Activated naive CD4-positive, alpha-beta T cell treated with anti-CD3 and anti-CD28 coated beads for 36 hours (primary cell): Measurements from ENCODE around the gene ISG20L2. TPM values are rescaled to one million over a fixed set of nuclear protein-coding genes. Genes with fewer than 3 reads are reported as not detected.

Source experiments
- CTCF ChIA-PET: fragments of 350-600 bp; sonication (Branson Sonifier 250); formaldehyde crosslinking; loops from one replicate; lab custom pipeline; 2021; ENCODE audit warnings: antibody characterized with exemption; lab: Charles Lee
- DNase-seq: peaks from one replicate; pipeline ENCODE4 v3.0.0-alpha.2; 2020
- H3K27ac Mint-ChIP-seq: one replicate; pipeline ENCODE4 v1.8.0; 2021; ENCODE audit warnings: mild to moderate bottlenecking, mixed read lengths
- H3K27me3 Mint-ChIP-seq: one replicate; pipeline ENCODE4 v1.8.0; 2021; ENCODE audit warnings: low read depth, mixed read lengths
- H3K36me3 Mint-ChIP-seq: one replicate; pipeline ENCODE4 v1.8.0; 2021; ENCODE audit warnings: low read depth, mixed read lengths
- H3K4me1 Mint-ChIP-seq: one replicate; pipeline ENCODE4 v1.8.0; 2021; ENCODE audit warnings: low read depth, mixed read lengths
- H3K4me3 Mint-ChIP-seq: one replicate; pipeline ENCODE4 v1.8.0; 2021; ENCODE audit warnings: mild to moderate bottlenecking, moderate library complexity, mixed read lengths
- H3K9me3 Mint-ChIP-seq: one replicate; pipeline ENCODE4 v1.8.0; 2021; ENCODE audit warnings: mixed read lengths
- intact Hi-C: fragments of 100-400 bp; cut with micrococcal nuclease; formaldehyde crosslinking; loops from one replicate; pipeline ENCODE4 v1.15.1; 2023
- total RNA-seq, 2 experiments: library from RNA; stranded (reverse); gene quantifications; one replicate each; pipeline ENCODE4 v1.2.3, GENCODE V29; 2021

The ISG20L2 gene
- total RNA-seq, 2 experiments from 2014 or later: 24.8 to 28.7 TPM

- Mint-ChIP-seq H3K27ac (peak overlapping the region; percentile 32), H3K36me3 (peaks cover 64% of the 10 kb centered on the region), H3K27me3 (no peaks in the 10 kb centered on the region), H3K9me3 (no peaks in the 10 kb centered on the region), H3K4me1 (peaks cover 53% of the 10 kb centered on the region), H3K4me3 (no peak overlapping the region)
- CTCF ChIA-PET: interaction anchor here (1.1 kb wide), 1 partner anchor 19 kb away, joined by 3 read pairs; no protein-coding TSS in a partner anchor
- no peak for DNase-seq
- intact Hi-C loops: loop anchor here (10.0 kb wide), 1 partner anchor 240 kb away; the partner anchor contains the start of gene MEF2D
These were observed 16.3 kb upstream of the ISG20L2 start for GRCh38 chr1:156744786-156745419.

- Mint-ChIP-seq H3K9me3 (no peaks in the 10 kb centered on the region), H3K36me3 (peaks cover 60% of the 10 kb centered on the region), H3K4me1 (peaks cover 56% of the 10 kb centered on the region), H3K27me3 (no peaks in the 10 kb centered on the region), H3K27ac (peak overlapping the region; percentile 8), H3K4me3 (no peak overlapping the region)
- DNase-seq: no peak
- intact Hi-C loops: loop anchor here (10.0 kb wide), 1 partner anchor 240 kb away; the partner anchor contains the start of gene MEF2D
- CTCF ChIA-PET: interaction anchor here (1.0 to 1.2 kb wide), 2 partner anchors 12 to 18 kb away, joined by 3 to 4 read pairs; no protein-coding TSS in a partner anchor
These were observed 15.8 kb upstream of the ISG20L2 start for GRCh38 chr1:156744344-156744743.

GRCh38 chr1:156743367-156744302 lies 15.1 kb upstream of the ISG20L2 start:
- CTCF ChIA-PET: interaction anchor here (0.6 to 1.2 kb wide), 3 partner anchors 13 to 30 kb away, joined by 3 to 4 read pairs (median 3); no protein-coding TSS in a partner anchor
- no peak for DNase-seq
- Mint-ChIP-seq H3K4me1 (peaks cover 56% of the 10 kb centered on the region), H3K4me3 (no peak overlapping the region), H3K9me3 (no peaks in the 10 kb centered on the region), H3K27me3 (no peaks in the 10 kb centered on the region), H3K27ac (peak overlapping the region; percentile 72), H3K36me3 (peaks cover 58% of the 10 kb centered on the region)
- intact Hi-C loops: loop anchor here (10.0 kb wide), 1 partner anchor 239 kb away; the partner anchor contains the start of gene MEF2D

GRCh38 chr1:156742801-156743200 lies 14.2 kb upstream of the ISG20L2 start:
- intact Hi-C loops: loop anchor here (10.0 kb wide), 1 partner anchor 238 kb away; the partner anchor contains the start of gene MEF2D
- Mint-ChIP-seq H3K9me3 (no peaks in the 10 kb centered on the region), H3K36me3 (peaks cover 56% of the 10 kb centered on the region), H3K4me3 (no peak overlapping the region), H3K4me1 (peaks cover 54% of the 10 kb centered on the region), H3K27ac (peak overlapping the region; percentile 98), H3K27me3 (no peaks in the 10 kb centered on the region)
- CTCF ChIA-PET: interaction anchor here (0.6 kb wide), 2 partner anchors 15 to 29 kb away, joined by 3 read pairs; no protein-coding TSS in a partner anchor
- DNase-seq: no peak

GRCh38 chr1:156742017-156742416 lies 13.5 kb upstream of the ISG20L2 start:
- H3K4me1 Mint-ChIP-seq: peaks cover 47% of the 10 kb centered on the region
- peaks cover 58% of the 10 kb centered on the region for H3K36me3 Mint-ChIP-seq
- CTCF ChIA-PET: interaction anchor here (1.2 to 2.6 kb wide), 3 partner anchors 13 to 25 kb away, joined by 3 to 15 read pairs (median 7); partner anchors contain the start of genes ISG20L2, METTL25B and PRCC
- H3K27me3 Mint-ChIP-seq: no peaks in the 10 kb centered on the region
- peak overlapping the region; percentile 98 for H3K27ac Mint-ChIP-seq
- H3K4me3 Mint-ChIP-seq: peak overlapping the region; percentile 98
- DNase-seq: no peak
- intact Hi-C loops: loop anchor here (10.0 kb wide), 1 partner anchor 237 kb away; the partner anchor contains the start of gene MEF2D
- H3K9me3 Mint-ChIP-seq: no peaks in the 10 kb centered on the region

- peak overlapping the region; percentile 98 for H3K4me3 Mint-ChIP-seq
- peaks cover 59% of the 10 kb centered on the region for H3K36me3 Mint-ChIP-seq
- peak overlapping the region; percentile 98 for H3K27ac Mint-ChIP-seq
- CTCF ChIA-PET: interaction anchor here (0.8 to 2.6 kb wide), 7 partner anchors 11 to 118 kb away, joined by 3 to 15 read pairs (median 3); partner anchors contain the start of genes HDGF, ISG20L2, METTL25B and PRCC
- no peaks in the 10 kb centered on the region for H3K27me3 Mint-ChIP-seq
- peak; percentile 19 for DNase-seq
- intact Hi-C loops: loop anchor here (1.0 to 10.0 kb wide), 5 partner anchors 10 to 237 kb away; partner anchors contain the start of genes HDGF, ISG20L2, MEF2D and METTL25B
- peaks cover 45% of the 10 kb centered on the region for H3K4me1 Mint-ChIP-seq
- H3K9me3 Mint-ChIP-seq: no peaks in the 10 kb centered on the region
These were observed 13.0 kb upstream of the ISG20L2 start for GRCh38 chr1:156741481-156741983.

GRCh38 chr1:156740741-156741480 lies 12.3 kb upstream of the ISG20L2 start, which contains the start of gene MRPL24:
TSS of gene MRPL24 (minus strand) at chr1:156741088. CDS start at chr1:156738704, 2,384 bp downstream.
- Mint-ChIP-seq H3K27me3 (no peaks in the 10 kb centered on the region), H3K4me1 (peaks cover 39% of the 10 kb centered on the region), H3K27ac (peak within 1 kb of the TSS; percentile 98), H3K4me3 (peak within 1 kb of the TSS; percentile 98), H3K36me3 (peaks cover 58% of the 10 kb centered on the region), H3K9me3 (no peaks in the 10 kb centered on the region)
- CTCF ChIA-PET: interaction anchor here (0.6 to 2.6 kb wide), 9 partner anchors 10 to 132 kb away, joined by 3 to 15 read pairs (median 3); partner anchors contain the start of genes HDGF, ISG20L2, METTL25B and PRCC
- intact Hi-C loops: loop anchor here (1.0 to 10.0 kb wide), 5 partner anchors 10 to 236 kb away; partner anchors contain the start of genes HDGF, ISG20L2, MEF2D and METTL25B
- peak; percentile 99 for DNase-seq

GRCh38 chr1:156740237-156740740 lies 11.7 kb upstream of the ISG20L2 start:
- H3K4me1 Mint-ChIP-seq: peaks cover 34% of the 10 kb centered on the region
- CTCF ChIA-PET: interaction anchor here (0.6 to 2.6 kb wide), 5 partner anchors 14 to 132 kb away, joined by 3 to 15 read pairs (median 3); no protein-coding TSS in a partner anchor
- H3K36me3 Mint-ChIP-seq: peaks cover 52% of the 10 kb centered on the region
- no peaks in the 10 kb centered on the region for H3K9me3 Mint-ChIP-seq
- no peak for DNase-seq
- H3K27ac Mint-ChIP-seq: peak overlapping the region; percentile 98
- intact Hi-C loops: loop anchor here (10.0 kb wide), 1 partner anchor 235 kb away; the partner anchor contains the start of gene MEF2D
- peak overlapping the region; percentile 98 for H3K4me3 Mint-ChIP-seq
- H3K27me3 Mint-ChIP-seq: no peaks in the 10 kb centered on the region

GRCh38 chr1:156738916-156739315 lies 10.3 kb upstream of the ISG20L2 start:
- peaks cover 47% of the 10 kb centered on the region for H3K36me3 Mint-ChIP-seq

GRCh38 chr1:156738407-156738806 lies 9.8 kb upstream of the ISG20L2 start:
- no peak for DNase-seq
- peaks cover 45% of the 10 kb centered on the region for H3K36me3 Mint-ChIP-seq
- peaks cover 34% of the 10 kb centered on the region for H3K4me1 Mint-ChIP-seq
- CTCF ChIA-PET: interaction anchor here (1.0 to 1.2 kb wide), 2 partner anchors 9 to 12 kb away, joined by 4 to 5 read pairs; partner anchors contain the start of genes ISG20L2 and METTL25B
- H3K9me3 Mint-ChIP-seq: no peaks in the 10 kb centered on the region
- H3K4me3 Mint-ChIP-seq: no peak overlapping the region
- H3K27me3 Mint-ChIP-seq: no peaks in the 10 kb centered on the region
- H3K27ac Mint-ChIP-seq: peak overlapping the region; percentile 72
- intact Hi-C loops: no loop called here

More at GRCh38 chr1:156738916-156739315, 10.3 kb upstream of the ISG20L2 start:
- Mint-ChIP-seq H3K27me3 (no peaks in the 10 kb centered on the region), H3K4me3 (no peak overlapping the region), H3K9me3 (no peaks in the 10 kb centered on the region), H3K4me1 (peaks cover 34% of the 10 kb centered on the region), H3K27ac (peak overlapping the region; percentile 72)
- DNase-seq: no peak
- intact Hi-C loops: no loop called here
- CTCF ChIA-PET: interaction anchor here (1.0 to 1.2 kb wide), 2 partner anchors 10 to 13 kb away, joined by 4 to 5 read pairs; partner anchors contain the start of genes ISG20L2 and METTL25B
